NCI-H2081 (cell line): Measurements from ENCODE around the gene TNS3.

Experiments used
- DNase-seq, 2 experiments: peaks; one replicate each; lab custom pipeline; 2025; lab: John Stamatoyannopoulos, UW

Gene TNS3

GRCh38 chr7:47428052-47428767 lies 153.7 kb downstream of the TNS3 start:
- peak; percentile 92 to 99 for DNase-seq

GRCh38 chr7:47427051-47427643 lies 154.8 kb downstream of the TNS3 start:
- no peak for DNase-seq

- DNase-seq = no peak
Observed at GRCh38 chr7:47424523-47424922, 157.4 kb downstream of the TNS3 start.

GRCh38 chr7:47423196-47423595 lies 158.7 kb downstream of the TNS3 start:
- DNase-seq = peak in 1 of 2 experiments; percentile 65

- DNase-seq = peak in 1 of 2 experiments; percentile 25
Observed at GRCh38 chr7:47422611-47423010, 159.3 kb downstream of the TNS3 start.

- no peak for DNase-seq
Observed at GRCh38 chr7:47421456-47421855, 160.5 kb downstream of the TNS3 start.

GRCh38 chr7:47420122-47420780 lies 161.7 kb downstream of the TNS3 start:
- peak; percentile 67 to 90 for DNase-seq

GRCh38 chr7:47419471-47419870 lies 162.4 kb downstream of the TNS3 start:
- DNase-seq = no peak

- DNase-seq = no peak
Observed at GRCh38 chr7:47418601-47419309, 163.2 kb downstream of the TNS3 start.

- DNase-seq = no peak
Observed at GRCh38 chr7:47416492-47417480, 165.1 kb downstream of the TNS3 start.

GRCh38 chr7:47415318-47416212 lies 166.3 kb downstream of the TNS3 start:
- DNase-seq = no peak

GRCh38 chr7:47414342-47415317 lies 167.3 kb downstream of the TNS3 start:
- DNase-seq = no peak

- DNase-seq = no peak
Observed at GRCh38 chr7:47413526-47414341, 168.2 kb downstream of the TNS3 start.

- DNase-seq = no peak
Observed at GRCh38 chr7:47411901-47412300, 170.0 kb downstream of the TNS3 start.

GRCh38 chr7:47411281-47411869 lies 170.5 kb downstream of the TNS3 start:
- no peak for DNase-seq

- DNase-seq = no peak
Observed at GRCh38 chr7:47408675-47409074, 173.2 kb downstream of the TNS3 start.

GRCh38 chr7:47407821-47408674 lies 173.9 kb downstream of the TNS3 start:
- DNase-seq = no peak
